CD4-positive, alpha-beta T cell (primary cell): ENCODE results near the gene WSB2. TPM values are rescaled to one million over a fixed set of nuclear protein-coding genes. Genes with fewer than 3 reads are reported as not detected.

Experiments
- ATAC-seq: fragments of 200-7000 bp; cut with Tn5 transposase; one replicate; pipeline ENCODE4 v1.10.0; 2022; ENCODE audit warnings: mild to moderate bottlenecking; ENCODE audit not compliant: poor library complexity
- CTCF ChIA-PET: fragments of 350-600 bp; sonication (Branson Sonifier 250); formaldehyde crosslinking; loops from one replicate; lab custom pipeline; 2021; ENCODE audit warnings: antibody characterized with exemption, inconsistent platforms; lab: Charles Lee
- POLR2A ChIA-PET: fragments of 350-600 bp; sonication (Branson Sonifier 250); formaldehyde crosslinking; loops from one replicate; lab custom pipeline; 2021; ENCODE audit warnings: antibody characterized with exemption, inconsistent platforms; lab: Charles Lee
- DNase-seq, 14 experiments: peaks; one replicate each; pipeline ENCODE4 v3.0.0-alpha.2; 2013 to 2020; ENCODE audit warnings: mixed read lengths in 2 of 14
- H3K27ac ChIP-seq, 2 donors: one replicate each; pipeline versions ENCODE4 v1.5.1 to v1.7.0; 2013; ENCODE audit warnings: low read length in 2 of 2, low read depth in 1 of 2, mild to moderate bottlenecking in 1 of 2
- H3K27me3 ChIP-seq, 2 experiments: 1 replicate in 1 of 2; 2 replicates in 1 of 2; pipeline versions ENCODE4 v1.6.1 to v1.7.0; 2013; ENCODE audit warnings: low read length in 2 of 2, control low read depth in 1 of 2, mild to moderate bottlenecking in 1 of 2, moderate library complexity in 1 of 2; ENCODE audit not compliant: insufficient read depth in 2 of 2, control insufficient read depth in 1 of 2
- H3K36me3 ChIP-seq: one replicate; pipeline ENCODE4 v1.6.1; 2013; ENCODE audit warnings: low read length, control low read depth; ENCODE audit not compliant: insufficient read depth
- H3K4me1 ChIP-seq: one replicate; pipeline ENCODE4 v1.6.1; 2013; ENCODE audit warnings: low read length, control low read depth; ENCODE audit not compliant: insufficient read depth
- H3K4me3 ChIP-seq: one replicate; pipeline ENCODE4 v1.5.1; 2013; ENCODE audit warnings: mild to moderate bottlenecking, low read length, moderate library complexity
- H3K9me3 ChIP-seq, 2 experiments: 1 replicate in 1 of 2; 2 replicates in 1 of 2; pipeline versions ENCODE4 v1.6.1 to v1.7.0; 2013; ENCODE audit warnings: low read length in 2 of 2, mild to moderate bottlenecking in 2 of 2, control low read depth in 1 of 2, moderate library complexity in 1 of 2; ENCODE audit not compliant: control insufficient read depth in 1 of 2, insufficient read depth in 1 of 2
- H3K27ac Mint-ChIP-seq: one replicate; pipeline ENCODE4 v1.8.0; 2020; ENCODE audit warnings: mixed read lengths
- H3K27me3 Mint-ChIP-seq: one replicate; pipeline ENCODE4 v1.8.0; 2021; ENCODE audit warnings: mixed read lengths
- H3K36me3 Mint-ChIP-seq: one replicate; pipeline ENCODE4 v1.8.0; 2021; ENCODE audit warnings: low read depth, mixed read lengths
- H3K4me1 Mint-ChIP-seq: one replicate; pipeline ENCODE4 v1.8.0; 2021; ENCODE audit warnings: low read depth, mixed read lengths
- H3K4me3 Mint-ChIP-seq: one replicate; pipeline ENCODE4 v1.8.0; 2020; ENCODE audit warnings: mild to moderate bottlenecking, mixed read lengths
- H3K9me3 Mint-ChIP-seq: one replicate; pipeline ENCODE4 v1.8.0; 2020; ENCODE audit warnings: mixed read lengths
- intact Hi-C, 2 experiments: fragments of 100-400 bp; cut with DNase I in 1 of 2; cut with micrococcal nuclease in 1 of 2; formaldehyde crosslinking; loops; one replicate each; pipeline versions ENCODE4 v1.15.1 to v1.9.0; 2023 to 2025; cut with DNase I, micrococcal nuclease
- total RNA-seq, 174 experiments: library from RNA in 2 of 174; stranded (reverse) in 2 of 174; gene quantifications; one replicate each; pipeline ENCODE4 v1.2.3 and lab custom pipeline; 2021 to 2026
- TF ChIP-seq, protein P1 (sequence below): fragments of 200-600 bp; IDR thresholded peaks from one replicate; pipeline ENCODE4 v1.8.0; 2022; ENCODE audit warnings: antibody characterized with exemption, mild to moderate bottlenecking

Gene WSB2
- total RNA-seq, 2 experiments from 2014 or later: 12.0 to 13.4 TPM

DNA sequence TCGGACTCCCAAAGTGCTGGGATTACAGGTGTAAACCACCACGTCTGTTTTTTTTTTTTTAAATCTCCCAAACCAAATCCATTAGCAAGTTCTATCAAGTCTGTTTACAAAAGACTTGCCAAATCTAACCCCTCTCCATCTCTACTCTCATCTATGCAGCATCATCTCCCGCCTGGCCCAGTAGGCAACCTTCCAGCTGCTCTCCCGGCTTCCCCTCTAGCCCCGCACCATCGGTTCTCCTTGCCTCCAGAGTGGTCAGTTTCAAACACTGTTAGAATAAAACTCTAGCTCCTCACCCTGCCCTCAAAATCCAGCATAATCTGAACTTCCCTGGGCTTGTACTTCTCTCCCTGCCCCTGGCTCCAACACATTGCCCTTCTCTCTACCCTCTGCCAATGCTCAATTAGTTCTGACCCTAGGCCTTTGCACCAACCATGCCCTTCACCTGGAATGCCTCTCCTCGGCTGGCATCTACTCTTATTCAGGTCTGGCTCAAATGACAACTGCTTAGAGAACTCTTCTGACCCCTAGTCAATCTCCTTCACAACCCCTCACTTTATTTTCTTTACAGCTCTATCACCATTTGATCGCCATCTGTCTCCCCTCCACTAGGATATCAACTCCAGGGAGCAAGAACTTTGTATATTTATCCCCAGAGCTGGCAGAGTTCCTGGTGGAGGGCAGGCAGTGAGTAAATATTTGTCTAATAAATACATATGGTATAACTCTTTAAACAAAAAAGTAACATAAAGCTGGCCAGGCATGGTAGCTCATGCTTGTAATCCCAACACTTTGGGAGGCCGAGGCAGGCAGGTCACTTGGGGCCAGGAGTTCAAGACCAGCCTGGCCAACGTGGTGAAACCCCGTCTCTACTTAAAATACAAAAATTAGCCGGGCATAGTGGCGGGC is 4.9 kb downstream of the WSB2 start:
- DNase-seq (no peak), ATAC-seq (no peak)
- H3K27me3 Mint-ChIP-seq: no peaks in the 10 kb centered on the region
- peaks cover 34% of the 10 kb centered on the region for H3K4me1 Mint-ChIP-seq
- H3K9me3 Mint-ChIP-seq: no peaks in the 10 kb centered on the region
- TF ChIP-seq, protein P1, sequence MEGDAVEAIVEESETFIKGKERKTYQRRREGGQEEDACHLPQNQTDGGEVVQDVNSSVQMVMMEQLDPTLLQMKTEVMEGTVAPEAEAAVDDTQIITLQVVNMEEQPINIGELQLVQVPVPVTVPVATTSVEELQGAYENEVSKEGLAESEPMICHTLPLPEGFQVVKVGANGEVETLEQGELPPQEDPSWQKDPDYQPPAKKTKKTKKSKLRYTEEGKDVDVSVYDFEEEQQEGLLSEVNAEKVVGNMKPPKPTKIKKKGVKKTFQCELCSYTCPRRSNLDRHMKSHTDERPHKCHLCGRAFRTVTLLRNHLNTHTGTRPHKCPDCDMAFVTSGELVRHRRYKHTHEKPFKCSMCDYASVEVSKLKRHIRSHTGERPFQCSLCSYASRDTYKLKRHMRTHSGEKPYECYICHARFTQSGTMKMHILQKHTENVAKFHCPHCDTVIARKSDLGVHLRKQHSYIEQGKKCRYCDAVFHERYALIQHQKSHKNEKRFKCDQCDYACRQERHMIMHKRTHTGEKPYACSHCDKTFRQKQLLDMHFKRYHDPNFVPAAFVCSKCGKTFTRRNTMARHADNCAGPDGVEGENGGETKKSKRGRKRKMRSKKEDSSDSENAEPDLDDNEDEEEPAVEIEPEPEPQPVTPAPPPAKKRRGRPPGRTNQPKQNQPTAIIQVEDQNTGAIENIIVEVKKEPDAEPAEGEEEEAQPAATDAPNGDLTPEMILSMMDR: no peak
- Histone ChIP-seq H3K27ac (no peak overlapping the region), H3K4me1 (peaks cover 26% of the 10 kb centered on the region), H3K36me3 (peaks cover 11% of the 10 kb centered on the region), H3K4me3 (no peak overlapping the region), H3K27me3 (no peaks in the 10 kb centered on the region), H3K9me3 (no peaks in the 10 kb centered on the region)
- intact Hi-C loops: loop anchor here in 1 of 2 experiments (2.0 kb wide), 1 partner anchor 39 kb away; the partner anchor contains the start of gene RFC5
- peak overlapping the region; percentile 50 for H3K27ac Mint-ChIP-seq
- no peak overlapping the region for H3K4me3 Mint-ChIP-seq
- POLR2A ChIA-PET: no interaction called here
- CTCF ChIA-PET: interaction anchor here (1.0 to 2.5 kb wide), 3 partner anchors 9 to 47 kb away, joined by 3 to 18 read pairs (median 3); partner anchors contain the start of gene VSIG10
- peaks cover 39% of the 10 kb centered on the region for H3K36me3 Mint-ChIP-seq

DNA sequence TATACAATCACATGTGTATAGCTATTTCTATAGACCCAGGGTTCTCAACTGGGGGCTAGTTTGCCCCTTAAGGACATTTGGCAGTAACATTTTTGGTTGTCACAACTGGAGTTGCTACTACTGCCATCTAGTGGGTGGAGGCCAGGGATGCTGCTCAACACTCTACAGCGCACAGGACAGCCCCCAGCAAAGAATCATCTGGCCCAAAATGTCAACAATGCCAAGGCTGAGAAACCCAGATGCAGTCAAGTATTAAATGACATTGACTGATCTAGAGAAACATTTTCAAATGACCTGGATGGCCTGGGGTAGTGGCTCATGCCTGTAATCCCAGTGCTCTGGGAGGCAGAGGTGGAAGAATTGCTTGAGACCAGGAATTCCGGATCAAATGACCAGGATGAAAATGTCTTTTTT is 5.8 kb downstream of the WSB2 start:
- Histone ChIP-seq H3K27me3 (no peaks in the 10 kb centered on the region), H3K9me3 (no peaks in the 10 kb centered on the region), H3K4me3 (no peak overlapping the region), H3K36me3 (peaks cover 16% of the 10 kb centered on the region), H3K27ac (no peak overlapping the region), H3K4me1 (peaks cover 23% of the 10 kb centered on the region)
- TF ChIP-seq, protein P1: peak; percentile 66
- Mint-ChIP-seq H3K27ac (peak overlapping the region; percentile 75), H3K36me3 (peaks cover 45% of the 10 kb centered on the region), H3K27me3 (no peaks in the 10 kb centered on the region), H3K4me1 (peaks cover 32% of the 10 kb centered on the region), H3K9me3 (no peaks in the 10 kb centered on the region), H3K4me3 (peak overlapping the region; percentile 40)
- POLR2A ChIA-PET: interaction anchor here (0.9 kb wide), 1 partner anchor 81 kb away, joined by 5 read pairs; the partner anchor contains the start of gene PEBP1
- DNase-seq: peak; percentile 37 to 85 (median 61)
- CTCF ChIA-PET: interaction anchor here (0.7 to 2.5 kb wide), 4 partner anchors 8 to 180 kb away, joined by 3 to 18 read pairs (median 4); partner anchors contain the start of gene RFC5
- peak; percentile 85 for ATAC-seq
- intact Hi-C loops: no loop called here

DNA sequence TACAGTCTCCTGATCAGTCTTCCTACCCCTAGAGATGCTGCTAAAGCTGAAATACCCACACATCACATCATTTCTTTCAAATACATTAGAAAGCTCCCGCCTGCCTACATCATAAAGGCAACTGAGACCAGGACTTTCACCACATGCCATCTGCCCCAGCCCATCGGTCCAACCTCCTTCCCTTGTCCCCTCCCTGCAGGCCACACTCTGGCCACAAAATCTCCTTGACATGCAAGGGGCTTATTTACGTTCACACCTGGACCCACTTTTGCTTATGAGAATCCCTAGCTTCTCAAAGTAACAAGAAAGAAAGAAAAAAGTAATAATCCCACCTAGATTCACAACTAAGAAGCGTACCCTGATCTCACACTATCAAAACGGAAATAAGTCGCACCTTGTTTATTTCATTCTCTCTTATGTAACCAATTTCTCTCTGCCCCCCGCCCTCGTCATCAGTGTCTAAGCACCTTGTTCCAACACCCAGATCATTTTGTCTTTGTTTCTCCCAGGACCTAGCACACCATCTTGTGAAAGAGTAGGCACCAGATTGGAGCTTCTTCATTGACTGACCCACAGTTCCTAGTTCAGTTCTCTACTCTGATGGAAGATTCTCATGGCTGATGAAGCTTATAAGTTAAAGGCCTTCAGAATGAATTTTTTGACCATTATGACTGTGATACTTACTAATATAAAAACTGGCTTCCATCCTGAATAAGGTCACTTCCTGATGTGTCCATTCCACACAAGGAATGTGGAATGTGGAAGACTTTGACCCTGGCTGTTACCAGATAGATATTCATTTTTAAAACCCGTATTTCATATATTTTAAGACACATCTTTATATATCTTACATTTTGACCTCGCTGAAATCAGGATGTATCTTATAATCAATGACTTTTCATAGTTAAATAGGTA is 7.7 kb downstream of the WSB2 start:
- DNase-seq (peak in 3 of 14 experiments; percentile 53 to 71 (median 58)), ATAC-seq (no peak)
- peaks cover 22% of the 10 kb centered on the region for H3K4me1 Mint-ChIP-seq
- Histone ChIP-seq H3K27ac (peak overlapping the region in 1 of 2 donors; percentile 56), H3K36me3 (peaks cover 24% of the 10 kb centered on the region), H3K27me3 (no peaks in the 10 kb centered on the region), H3K4me3 (no peak overlapping the region), H3K4me1 (peaks cover 18% of the 10 kb centered on the region), H3K9me3 (no peaks in the 10 kb centered on the region)
- no peaks in the 10 kb centered on the region for H3K9me3 Mint-ChIP-seq
- CTCF ChIA-PET: no interaction called here
- no peak overlapping the region for H3K4me3 Mint-ChIP-seq
- intact Hi-C loops: no loop called here
- TF ChIP-seq, protein P1: no peak
- POLR2A ChIA-PET: interaction anchor here (0.8 kb wide), 1 partner anchor 20 kb away, joined by 3 read pairs; no protein-coding TSS in a partner anchor
- H3K27ac Mint-ChIP-seq: peak overlapping the region; percentile 79
- H3K27me3 Mint-ChIP-seq: no peaks in the 10 kb centered on the region
- peaks cover 52% of the 10 kb centered on the region for H3K36me3 Mint-ChIP-seq
